ENCODE measurements around the gene MRPS31.
"Not testable (repeated sequence)": the region's sequence is repeated elsewhere in the genome, so short reads cannot be mapped to it uniquely, and the experiment has no call there.

The MRPS31 gene

DNA sequence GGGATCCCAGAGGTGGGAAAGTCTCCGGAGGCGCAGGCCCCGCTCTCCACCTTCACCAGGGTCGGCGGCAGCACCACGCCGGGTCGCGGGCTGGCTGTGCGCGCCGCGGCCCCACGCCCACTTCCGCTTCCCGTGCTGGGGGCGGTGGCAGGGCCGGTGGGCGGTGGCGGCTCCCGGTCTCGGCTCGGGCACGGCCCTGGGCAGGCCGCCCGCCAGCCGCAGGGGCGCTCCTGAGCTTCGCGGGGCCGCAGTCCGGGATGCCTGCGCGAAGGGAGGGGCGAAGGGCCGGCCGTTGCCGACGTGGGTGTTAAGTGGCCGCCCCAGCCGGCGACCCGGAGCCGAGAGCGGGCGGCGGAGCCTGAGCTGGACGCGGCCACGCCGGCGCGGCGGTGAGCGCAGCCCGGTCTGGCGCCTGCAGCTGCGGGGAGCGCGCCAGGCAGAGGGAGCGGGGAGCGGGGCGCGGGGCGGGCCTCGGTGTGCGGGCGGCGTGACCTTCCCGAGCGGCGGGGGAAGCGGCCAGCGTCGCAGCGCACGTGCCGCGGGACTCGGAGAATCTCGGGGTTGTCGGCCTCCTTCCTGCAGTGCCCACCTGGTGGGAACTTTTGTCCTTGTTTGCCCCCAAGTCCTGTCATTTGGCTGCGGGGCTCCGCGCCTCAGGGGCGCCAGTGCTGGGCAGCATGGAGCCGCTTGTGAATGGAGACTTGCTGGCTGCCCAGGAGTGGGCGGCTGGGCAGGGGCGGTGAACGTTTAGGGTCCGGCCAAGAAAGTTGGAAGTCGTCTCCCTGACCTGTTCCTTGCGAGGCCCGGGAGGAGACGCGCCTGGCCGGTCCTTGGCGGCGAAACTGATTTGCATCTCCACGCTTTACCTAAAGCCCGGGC, 18.5 kb upstream of the MRPS31 start, which contains the start of gene SLC25A15:
TSS of gene SLC25A15 (plus strand) at position 337 of the 879 bp plus-strand sequence. CDS start 3,616 bp downstream, outside the sequence.
- DNase-seq, result peak; percentile 74

DNA sequence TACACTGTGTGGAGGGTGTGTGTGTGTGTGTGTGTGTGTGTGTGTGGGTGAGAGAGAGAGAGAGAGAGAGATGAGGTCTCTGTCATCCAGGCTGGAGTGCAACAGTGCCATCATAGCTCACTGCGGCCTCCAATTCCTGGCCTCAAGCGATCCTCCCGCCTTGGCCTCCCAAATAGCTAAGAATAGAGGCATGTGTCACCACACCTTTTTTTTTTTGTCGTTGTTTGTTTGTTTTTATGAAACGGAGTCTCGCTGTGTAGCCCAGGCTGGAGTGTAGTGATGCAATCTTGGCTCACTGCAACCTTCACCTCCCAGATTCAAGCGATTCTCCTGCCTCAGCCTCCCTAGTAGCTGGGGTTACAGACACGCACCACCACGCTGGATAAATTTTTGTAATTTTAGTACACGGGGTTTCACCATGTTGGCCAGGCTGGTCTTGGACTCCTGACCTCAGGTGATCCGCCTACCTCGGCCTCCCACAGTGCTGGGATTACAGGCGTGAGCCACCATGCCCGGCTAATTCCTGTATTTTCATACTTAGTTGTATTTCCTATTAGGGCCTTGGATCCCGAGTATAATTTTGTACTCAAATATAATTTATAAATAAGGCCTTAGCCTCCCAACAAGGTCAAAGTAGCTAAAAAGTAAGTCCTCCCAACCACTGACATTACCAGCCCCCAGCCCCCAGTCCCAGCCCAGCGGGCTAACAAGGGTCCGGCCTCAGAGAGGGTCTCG, 17.7 kb upstream of the MRPS31 start:
- not testable (repeated sequence) for DNase-seq

DNA sequence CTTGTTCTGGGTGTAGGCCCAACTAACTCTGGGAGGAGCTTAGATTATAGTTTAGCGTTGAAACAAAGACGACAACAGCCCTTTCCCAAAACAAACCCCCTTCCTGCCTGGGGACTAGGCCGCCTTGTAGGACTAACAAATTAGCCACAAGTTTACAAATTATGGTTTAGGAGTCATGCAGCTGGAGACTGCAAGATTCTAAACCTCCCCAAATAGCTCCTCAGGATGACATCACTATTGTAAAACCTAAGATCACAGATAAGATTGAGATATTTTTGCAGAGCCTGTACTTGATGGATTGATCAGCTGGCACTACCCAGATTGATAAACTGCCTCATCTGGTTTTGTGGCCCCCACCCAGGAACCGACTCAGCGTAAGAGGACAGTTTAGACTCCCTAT, 16.1 kb upstream of the MRPS31 start:
- no peak for DNase-seq

DNA sequence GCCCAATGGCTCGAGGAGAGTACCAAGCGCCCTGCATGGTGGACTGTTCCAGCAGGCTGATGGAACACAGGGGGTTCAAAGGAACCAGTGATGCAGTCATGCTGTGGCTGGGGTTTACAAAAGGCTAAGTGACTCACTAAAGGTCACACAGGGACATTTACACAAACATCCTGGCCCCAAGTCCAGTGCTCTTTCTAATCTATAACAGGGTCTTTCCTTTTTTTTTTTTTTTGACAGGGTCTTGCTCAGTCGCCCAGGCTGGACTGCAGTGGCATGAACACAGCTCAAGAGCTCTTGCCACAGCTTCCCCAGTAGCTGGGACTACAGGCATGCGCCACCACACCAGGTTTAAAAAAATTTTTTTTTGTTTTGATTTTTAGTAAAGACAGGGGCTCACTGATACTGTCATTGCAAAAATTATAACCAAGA, 15.6 kb upstream of the MRPS31 start:
- DNase-seq, result no peak

DNA sequence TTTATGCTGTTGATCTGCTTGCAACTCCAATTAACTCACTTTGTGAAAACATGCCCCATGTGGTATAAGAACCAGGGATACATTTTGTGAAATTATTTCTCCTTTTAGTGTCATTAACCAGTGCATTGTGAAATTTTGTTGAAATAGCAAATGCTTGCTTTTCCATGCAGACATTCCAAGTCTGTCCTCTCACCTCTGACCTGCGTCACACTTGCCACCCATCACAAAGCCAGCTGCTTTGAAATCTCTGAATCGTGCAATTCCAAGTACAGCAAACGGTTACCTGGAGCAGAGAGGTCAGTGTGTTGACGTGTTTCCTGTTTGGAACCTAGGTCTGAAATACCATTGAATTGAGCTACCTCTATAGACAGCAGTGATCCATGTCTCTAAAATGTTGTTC, 13.6 kb upstream of the MRPS31 start:
- DNase-seq, result no peak

DNA sequence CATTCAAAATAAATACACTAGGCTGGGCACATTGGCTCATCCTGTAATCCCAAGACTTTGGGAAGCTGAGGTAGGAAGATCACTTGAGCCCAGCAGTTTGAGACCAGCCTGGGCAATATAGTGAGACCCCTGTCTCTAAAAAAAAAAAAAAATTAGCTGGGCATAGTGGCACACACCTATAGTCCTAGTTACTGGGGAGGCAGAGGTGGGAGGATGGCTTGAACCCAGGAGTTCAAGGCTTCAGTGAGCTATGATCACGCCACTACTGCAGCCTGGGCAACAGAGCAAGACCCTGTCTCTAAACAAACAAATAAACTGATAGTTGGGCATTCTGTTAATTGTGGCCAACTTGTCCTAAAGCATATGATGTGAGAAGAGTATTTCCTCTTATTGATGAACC, 12.0 kb upstream of the MRPS31 start:
- not testable (repeated sequence) for DNase-seq

DNA sequence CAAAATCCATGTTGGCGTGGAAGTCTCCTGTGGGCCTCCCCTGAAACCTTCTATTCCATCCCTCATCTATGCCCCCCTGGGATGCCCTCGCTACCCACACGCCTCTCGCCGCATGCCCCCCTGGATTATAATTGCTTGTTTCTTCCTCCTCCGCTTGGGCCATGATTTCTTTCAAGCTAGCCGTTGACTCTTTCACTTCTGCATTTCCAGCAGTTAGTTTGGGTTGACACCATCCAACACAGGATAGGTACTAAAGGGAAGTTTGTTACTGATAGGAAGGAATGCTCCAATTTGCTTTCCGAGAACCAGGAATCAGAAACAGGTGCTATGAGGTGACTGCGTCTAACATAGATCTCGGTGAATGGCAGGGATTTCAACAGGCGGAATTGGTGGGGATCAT, 10.7 kb upstream of the MRPS31 start:
- no peak for DNase-seq

GRCh38 chr13:40780822-40781401, 9.9 kb upstream of the MRPS31 start:
- DNase-seq, result no peak

DNA sequence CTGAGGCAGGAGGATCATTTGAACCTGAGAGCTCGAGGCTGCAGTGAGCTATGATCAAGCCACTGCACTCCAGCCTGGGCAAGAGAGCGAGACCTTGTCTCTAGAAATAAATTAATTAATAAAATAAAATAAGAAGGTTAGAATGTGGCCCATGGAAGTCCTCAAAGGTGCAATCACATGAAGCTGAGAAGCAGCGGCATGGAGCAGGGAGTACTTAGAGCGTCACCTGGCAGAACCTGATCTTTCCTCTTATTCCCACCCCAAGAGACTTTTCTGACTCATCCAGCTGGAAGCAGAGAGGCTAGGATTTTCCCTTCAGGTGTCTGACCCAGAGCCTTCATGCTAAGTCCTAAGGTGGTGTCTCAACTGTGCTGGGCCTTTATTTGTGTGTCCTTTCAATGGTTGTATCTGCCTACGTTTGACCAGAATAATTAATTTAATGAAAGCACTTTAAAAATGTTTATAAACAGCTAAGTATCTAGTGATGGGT, 8.9 kb upstream of the MRPS31 start:
- no peak for DNase-seq

DNA sequence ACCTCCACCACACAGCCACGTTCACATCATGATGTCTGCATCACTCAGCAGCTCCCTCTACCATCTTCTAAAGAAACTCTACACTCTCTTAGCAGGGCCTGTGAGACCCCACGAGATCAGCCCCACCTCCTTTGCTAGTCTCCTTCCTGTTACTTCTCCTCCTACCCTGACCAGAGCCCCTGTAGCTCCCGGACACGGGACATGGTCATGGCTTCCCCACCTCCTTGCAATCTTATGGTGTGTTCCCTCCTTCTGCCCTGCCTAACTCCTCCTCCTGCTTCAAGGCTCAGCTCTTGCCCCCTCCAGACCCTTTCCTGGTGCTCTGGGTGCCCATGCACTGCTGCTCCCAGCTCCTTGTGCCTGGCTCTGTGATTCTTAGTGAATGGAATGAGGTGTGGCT, 8.1 kb upstream of the MRPS31 start:
- DNase-seq, result no peak

GRCh38 chr13:40777809-40778175, 6.8 kb upstream of the MRPS31 start:
- no peak for DNase-seq

- DNase-seq, result peak; percentile 19
Observed at GRCh38 chr13:40777166-40777808, 6.3 kb upstream of the MRPS31 start.

DNA sequence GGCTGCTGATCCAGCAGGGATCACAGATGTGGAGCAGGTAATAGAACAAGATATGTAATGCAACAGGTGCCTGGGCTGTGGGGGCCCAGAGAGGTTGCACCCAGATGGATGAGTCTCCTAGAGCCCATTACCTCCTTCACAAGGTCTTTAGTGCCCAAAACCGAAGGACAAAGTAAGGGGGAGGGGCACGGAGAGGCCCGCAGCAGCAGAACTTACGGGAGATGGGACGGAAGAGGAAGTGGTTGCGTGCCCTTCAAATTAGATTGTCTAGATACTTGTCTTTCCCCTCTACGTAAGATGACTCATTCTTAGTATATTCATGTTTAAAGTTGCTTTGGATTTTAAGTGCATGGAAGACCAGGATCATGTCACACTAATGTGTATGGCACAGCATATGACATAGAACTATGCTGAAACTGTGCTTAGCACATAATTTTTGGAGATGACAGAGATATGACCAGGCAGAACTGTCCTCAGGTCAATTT, 5.7 kb upstream of the MRPS31 start:
- DNase-seq, result peak; percentile 48

GRCh38 chr13:40776232-40776631, 5.2 kb upstream of the MRPS31 start:
- DNase-seq, result no peak

DNA sequence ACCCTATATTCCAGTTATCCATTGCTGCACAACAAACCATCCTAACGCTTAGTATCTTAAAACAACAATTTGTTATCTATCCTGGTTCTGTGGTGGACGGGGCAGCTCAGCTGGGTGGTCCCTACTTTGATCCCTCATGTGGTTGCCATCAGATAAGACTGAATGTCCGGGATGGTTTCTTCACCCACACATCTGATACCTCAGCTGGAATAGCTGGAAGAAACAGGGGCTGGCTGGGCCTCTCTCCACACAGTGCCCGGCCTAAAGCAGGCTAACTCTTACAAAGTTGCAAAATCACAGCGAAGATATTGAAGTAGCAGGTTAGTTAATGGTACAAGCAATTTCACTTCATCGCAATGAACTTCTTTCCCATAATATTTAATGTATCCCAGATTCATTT, 3.7 kb upstream of the MRPS31 start:
- no peak for DNase-seq

DNA sequence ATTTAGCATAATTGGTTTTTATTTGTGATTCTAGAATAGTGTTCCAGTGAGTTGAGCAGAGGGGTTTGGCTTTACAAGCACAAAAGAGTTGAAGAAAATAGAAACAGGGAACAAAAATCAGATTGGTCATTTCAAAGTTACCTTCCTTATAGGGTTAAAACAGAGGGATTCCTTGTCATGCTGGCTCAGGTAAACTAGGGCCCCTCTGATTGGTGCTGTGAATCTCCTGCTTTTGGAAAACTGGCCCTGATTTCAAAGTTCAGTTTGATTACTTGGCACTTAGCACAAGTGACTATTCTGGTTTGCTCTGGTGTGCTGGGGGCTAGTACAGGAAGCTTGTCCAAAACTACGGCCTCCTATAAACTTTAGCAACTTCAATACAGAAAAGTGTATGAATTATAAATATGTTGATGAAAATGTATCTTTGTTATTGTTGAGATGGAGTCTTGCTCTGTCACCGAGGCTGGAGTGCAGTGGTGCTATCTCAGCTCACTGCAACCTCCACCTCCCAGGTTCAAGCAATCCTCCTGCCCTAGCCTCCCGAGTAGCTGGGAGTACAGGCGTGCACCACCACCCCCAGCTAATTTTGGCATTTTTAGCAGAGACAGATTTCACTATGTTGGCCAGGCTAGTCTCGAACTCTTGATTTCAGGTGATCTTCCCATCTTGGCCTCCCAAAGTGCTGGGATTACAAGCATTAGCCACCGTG, 1.9 kb upstream of the MRPS31 start:
- no peak for DNase-seq

DNA sequence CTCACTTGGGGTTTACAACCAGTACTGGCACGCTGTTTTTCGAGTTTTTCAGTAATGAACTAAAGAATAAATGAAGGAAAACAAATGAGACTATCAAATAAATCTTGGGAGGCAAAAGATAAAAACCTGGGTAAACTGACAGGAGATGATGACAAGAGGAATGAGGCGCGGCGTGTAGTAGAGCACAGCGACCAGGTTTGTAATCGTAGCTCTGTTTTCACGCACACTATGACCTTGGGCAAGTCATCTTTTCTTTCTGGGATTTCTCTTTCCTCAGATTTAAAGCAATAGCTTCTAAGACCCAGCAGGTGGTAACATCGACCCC, 419 bp downstream of the MRPS31 start:
- DNase-seq, result no peak

DNA sequence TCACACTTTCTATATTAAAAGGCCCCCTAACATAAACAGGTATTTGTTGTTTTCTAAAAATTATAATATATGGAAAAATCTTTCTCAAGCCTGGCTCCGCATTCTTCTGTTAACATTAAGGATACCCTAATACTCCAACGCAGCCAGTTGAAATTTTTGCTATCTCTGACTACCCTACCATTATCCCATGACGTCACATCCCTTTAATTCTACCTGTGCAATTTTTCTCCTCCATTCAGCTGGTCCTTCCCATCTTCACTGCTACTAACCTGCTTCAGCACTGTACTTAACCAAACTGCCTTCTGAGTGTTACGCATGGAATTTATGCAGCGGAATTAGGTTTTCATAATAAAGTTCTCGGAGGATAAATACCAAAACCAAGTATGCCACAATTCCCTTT, 1.0 kb downstream of the MRPS31 start:
- no peak for DNase-seq

DNA sequence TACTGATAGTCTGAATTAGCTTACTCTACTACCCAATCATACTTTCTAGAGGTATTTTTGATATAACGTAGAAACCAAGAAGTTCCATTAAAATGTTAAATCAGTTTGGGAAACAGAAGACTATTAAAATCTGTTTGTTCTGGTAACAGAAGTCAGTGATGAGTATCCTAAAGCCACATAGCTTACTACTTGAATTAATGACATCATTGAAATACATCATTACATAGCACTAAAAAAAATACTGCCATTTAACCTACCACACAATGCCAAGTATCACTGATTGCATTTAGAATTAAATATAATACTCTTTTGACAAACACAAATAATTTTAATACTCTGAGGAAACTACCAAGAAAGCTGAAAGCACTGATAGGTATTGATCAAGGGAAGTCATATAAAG, 5.4 kb downstream of the MRPS31 start:
- DNase-seq, result no peak

GRCh38 chr13:40764587-40765403, 6.2 kb downstream of the MRPS31 start:
- no peak for DNase-seq

- no peak for DNase-seq
Observed at GRCh38 chr13:40762849-40763248, 8.1 kb downstream of the MRPS31 start.

DNA sequence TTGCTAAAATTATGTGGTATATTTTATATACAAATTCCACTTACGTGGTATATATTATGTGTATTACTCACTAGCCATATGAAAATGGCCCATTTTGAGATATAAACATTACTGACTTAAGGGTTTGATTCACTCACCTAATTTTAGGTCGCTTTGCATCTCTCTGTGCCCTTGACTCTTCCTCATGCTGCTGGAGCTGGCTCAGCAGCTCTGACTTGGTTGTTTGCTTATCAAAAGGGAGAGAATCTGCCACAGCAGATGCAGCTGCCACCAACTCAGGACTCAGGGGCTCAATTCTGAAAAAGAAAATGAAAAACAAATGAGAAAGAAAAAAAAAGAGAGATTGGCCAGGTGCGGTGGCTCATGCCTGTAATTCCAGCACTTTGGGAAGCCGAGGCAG, 12.2 kb downstream of the MRPS31 start:
- no peak for DNase-seq

Data from stimulated activated CD4-positive, alpha-beta T cell treated with anti-CD3 and anti-CD28 coated beads, Interleukin-12 subunit alpha, Interleukin-12 subunit beta, amount 100 ng/mL, for 4 hours (primary cell).